ENCODE results near the gene RAB6A.
A peak's percentile ranks its signal among the peaks of the same experiment; 100 is the strongest.
"Not testable (repeated sequence)": the region's sequence is repeated elsewhere in the genome, so short reads cannot be mapped to it uniquely, and the experiment has no call there.

RAB6A gene

GRCh38 chr11:73726825-73727224, 34.0 kb downstream of the RAB6A start:
- DNase-seq (ENCODE audit: low read depth in 2 of 2), result no peak

- no peak for DNase-seq (ENCODE audit: low read depth in 2 of 2)
Measured at GRCh38 chr11:73717136-73717535, 43.7 kb downstream of the RAB6A start.

- no peak for DNase-seq (ENCODE audit: low read depth in 2 of 2)
Measured at GRCh38 chr11:73716153-73717056, 44.5 kb downstream of the RAB6A start.

GRCh38 chr11:73715541-73715940, 45.3 kb downstream of the RAB6A start:
- DNase-seq (ENCODE audit: low read depth in 2 of 2), result no peak

GRCh38 chr11:73710964-73711363, 49.9 kb downstream of the RAB6A start:
- no peak for DNase-seq (ENCODE audit: low read depth in 2 of 2)

- DNase-seq (ENCODE audit: low read depth in 2 of 2), result no peak
Measured at GRCh38 chr11:73705053-73705452, 55.8 kb downstream of the RAB6A start.

GRCh38 chr11:73693899-73694525, 66.9 kb downstream of the RAB6A start:
- DNase-seq (ENCODE audit: low read depth in 2 of 2), result no peak

- no peak for DNase-seq (ENCODE audit: low read depth in 2 of 2)
Measured at GRCh38 chr11:73680687-73681086, 80.2 kb downstream of the RAB6A start.

GRCh38 chr11:73676552-73676951, 84.3 kb downstream of the RAB6A start:
- not testable (repeated sequence) for DNase-seq (ENCODE audit: low read depth in 2 of 2)

- no peak for DNase-seq (ENCODE audit: low read depth in 2 of 2)
Measured at GRCh38 chr11:73671701-73672100, 89.2 kb downstream of the RAB6A start.

- DNase-seq (ENCODE audit: low read depth in 2 of 2), result no peak
Measured at GRCh38 chr11:73670808-73671207, 90.1 kb downstream of the RAB6A start.

- no peak for DNase-seq (ENCODE audit: low read depth in 2 of 2)
Measured at GRCh38 chr11:73667891-73668290, 93.0 kb downstream of the RAB6A start.

- no peak for DNase-seq (ENCODE audit: low read depth in 2 of 2)
Measured at GRCh38 chr11:73664877-73665276, 96.0 kb downstream of the RAB6A start.

- DNase-seq (ENCODE audit: low read depth in 2 of 2), result no peak
Measured at GRCh38 chr11:73663604-73664495, 97.0 kb downstream of the RAB6A start.

GRCh38 chr11:73662445-73663157, 98.3 kb downstream of the RAB6A start:
- no peak for DNase-seq (ENCODE audit: low read depth in 2 of 2)

GRCh38 chr11:73661035-73661628, 99.7 kb downstream of the RAB6A start:
- peak; percentile 71 to 76 for DNase-seq (ENCODE audit: low read depth in 2 of 2)

GRCh38 chr11:73660497-73661034, 100.3 kb downstream of the RAB6A start:
- no peak for DNase-seq (ENCODE audit: low read depth in 2 of 2)

- DNase-seq (ENCODE audit: low read depth in 2 of 2), result no peak
Measured at GRCh38 chr11:73659961-73660360, 100.9 kb downstream of the RAB6A start.

- no peak for DNase-seq (ENCODE audit: low read depth in 2 of 2)
Measured at GRCh38 chr11:73656985-73657384, 103.9 kb downstream of the RAB6A start.

- no peak for DNase-seq (ENCODE audit: low read depth in 2 of 2)
Measured at GRCh38 chr11:73655686-73656085, 105.2 kb downstream of the RAB6A start.
